GM12872 (cell line): Measurements from ENCODE around the gene TRIM66.

ENCODE experiments used
- CTCF ChIP-seq: IDR thresholded peaks from 3 replicates; pipeline ENCODE4 v1.5.1; 2011; ENCODE audit warnings: low read depth, mild to moderate bottlenecking, low read length, moderate library complexity; ENCODE audit not compliant: insufficient read depth

Gene TRIM66

GRCh38 chr11:8702598-8702915, 20.1 kb upstream of the TRIM66 start:
- TF ChIP-seq CTCF: no peak

GRCh38 chr11:8701891-8702597, 19.6 kb upstream of the TRIM66 start:
- TF ChIP-seq CTCF: no peak

GRCh38 chr11:8699903-8700302, 17.4 kb upstream of the TRIM66 start:
- TF ChIP-seq CTCF: no peak

- no peak for TF ChIP-seq CTCF
Measured at GRCh38 chr11:8698917-8699441, 16.5 kb upstream of the TRIM66 start.

- TF ChIP-seq CTCF: no peak
Measured at GRCh38 chr11:8698379-8698851, 15.9 kb upstream of the TRIM66 start.

- TF ChIP-seq CTCF: no peak
Measured at GRCh38 chr11:8697054-8697453, 14.6 kb upstream of the TRIM66 start.

- TF ChIP-seq CTCF: no peak
Measured at GRCh38 chr11:8694137-8694536, 11.7 kb upstream of the TRIM66 start.
